Liver (tissue), 3 donors: ENCODE measurements around the gene MAFF.

Experiments used
- CTCF ChIP-seq: fragments of 150-350 bp; IDR thresholded peaks from 2 replicates; pipeline ENCODE4 v1.5.1; 2017; ENCODE audit warnings: improper control_type of control experiment, low read depth, low read length; ENCODE audit not compliant: missing input control
- GABPA ChIP-seq, 2 donors: IDR thresholded peaks in 1 of 2; conservative IDR thresholded peaks in 1 of 2; 2 replicates each; pipeline ENCODE4 v1.6.1; 2016; ENCODE audit warnings: antibody characterized with exemption in 2 of 2, mild to moderate bottlenecking in 1 of 2, moderate library complexity in 1 of 2
- HNF4A ChIP-seq, 2 donors: conservative IDR thresholded peaks; 2 replicates each; pipeline ENCODE4 v1.6.1; 2016; ENCODE audit warnings: antibody characterized with exemption in 2 of 2, mild to moderate bottlenecking in 2 of 2
- REST ChIP-seq: IDR thresholded peaks from 2 replicates; pipeline ENCODE4 v1.6.1; 2016; ENCODE audit warnings: antibody characterized with exemption, mild to moderate bottlenecking
- TAF1 ChIP-seq: conservative IDR thresholded peaks from 2 replicates; pipeline ENCODE4 v1.6.1; 2016; ENCODE audit warnings: antibody characterized with exemption, mild to moderate bottlenecking
- YY1 ChIP-seq: IDR thresholded peaks from 2 replicates; pipeline ENCODE4 v1.6.1; 2016; ENCODE audit warnings: antibody characterized with exemption, mild to moderate bottlenecking
- TF ChIP-seq, protein P1 (sequence below): IDR thresholded peaks from 2 replicates; pipeline ENCODE4 v1.6.1; 2016; ENCODE audit warnings: antibody characterized with exemption
- donor health status: healthy.
- donor health status: healthy.

DNA sequence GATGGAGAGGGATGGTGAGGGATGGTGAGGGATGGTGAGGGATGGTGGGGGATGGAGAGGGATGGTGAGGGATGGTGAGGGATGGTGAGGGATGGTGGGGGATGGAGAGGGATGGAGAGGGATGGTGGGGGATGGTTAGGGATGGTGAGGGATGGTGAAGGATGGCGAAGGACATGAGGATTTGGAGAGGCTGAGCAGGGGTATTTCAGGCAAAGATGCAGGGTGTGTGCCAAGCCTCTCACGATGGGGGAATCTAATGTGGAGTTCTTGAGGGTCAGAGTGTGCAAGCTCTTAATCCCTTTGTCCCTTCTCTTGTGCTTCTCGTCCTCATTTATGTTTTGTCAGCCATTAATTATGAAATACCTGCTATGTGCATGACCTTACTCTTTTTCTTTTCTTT, 12.7 kb upstream of the MAFF start:
- TF ChIP-seq TAF1 (no peak), REST (no peak), GABPA (IDR thresholded peaks at IDR 0.05 in 1 of 2, conservative IDR thresholded peaks at IDR 0.05 in 1 of 2) (no peak), CTCF (no peak), HNF4A (conservative IDR thresholded peaks at IDR 0.05) (no peak), YY1 (no peak)
- TF ChIP-seq, protein P1, sequence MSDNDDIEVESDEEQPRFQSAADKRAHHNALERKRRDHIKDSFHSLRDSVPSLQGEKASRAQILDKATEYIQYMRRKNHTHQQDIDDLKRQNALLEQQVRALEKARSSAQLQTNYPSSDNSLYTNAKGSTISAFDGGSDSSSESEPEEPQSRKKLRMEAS = no peak
